Measurements from ENCODE around the gene MAN1B1.

The MAN1B1 gene

GRCh38 chr9:137065336-137065967, 21.3 kb upstream of the MAN1B1 start:
- Histone ChIP-seq H3K9ac (ENCODE audit: low read depth, low read length) (no peak overlapping the region), H3K4me1 (ENCODE audit: insufficient read depth, low read length) (no peaks in the 10 kb centered on the region; the same call in 1 of the 2 replicates), H3K27ac (ENCODE audit: low read length) (no peak overlapping the region)

GRCh38 chr9:137066096-137066861, 20.5 kb upstream of the MAN1B1 start:
- Histone ChIP-seq H3K36me3 (ENCODE audit: insufficient read depth, low read depth, low read length) (no peaks in the 10 kb centered on the region), H3K4me1 (ENCODE audit: insufficient read depth, low read length) (peaks cover 4% of the 10 kb centered on the region), H3K9me3 (ENCODE audit: insufficient read depth, low read depth, low read length) (no peaks in the 10 kb centered on the region), H3K27me3 (ENCODE audit: insufficient read depth, low read length) (peaks cover 13% of the 10 kb centered on the region), H3K27ac (ENCODE audit: low read length) (no peak overlapping the region), H3K9ac (ENCODE audit: low read depth, low read length) (no peak overlapping the region), H3K4me3 (ENCODE audit: low read length) (no peak overlapping the region)

More at GRCh38 chr9:137065336-137065967, 21.3 kb upstream of the MAN1B1 start:
- H3K9me3 ChIP-seq (ENCODE audit: insufficient read depth, low read depth, low read length): no peaks in the 10 kb centered on the region
- no peak overlapping the region for H3K4me3 ChIP-seq (ENCODE audit: low read length)
- peaks cover 9% of the 10 kb centered on the region for H3K27me3 ChIP-seq (ENCODE audit: insufficient read depth, low read length)
- H3K36me3 ChIP-seq (ENCODE audit: insufficient read depth, low read depth, low read length): no peaks in the 10 kb centered on the region

- Histone ChIP-seq H3K27me3 (ENCODE audit: insufficient read depth, low read length) (peaks cover 18% of the 10 kb centered on the region), H3K4me3 (ENCODE audit: low read length) (no peak overlapping the region), H3K27ac (ENCODE audit: low read length) (no peak overlapping the region), H3K4me1 (ENCODE audit: insufficient read depth, low read length) (peaks cover 4% of the 10 kb centered on the region), H3K9ac (ENCODE audit: low read depth, low read length) (no peak overlapping the region), H3K36me3 (ENCODE audit: insufficient read depth, low read depth, low read length) (no peaks in the 10 kb centered on the region), H3K9me3 (ENCODE audit: insufficient read depth, low read depth, low read length) (no peaks in the 10 kb centered on the region)
These were observed 18.8 kb upstream of the MAN1B1 start for GRCh38 chr9:137067860-137068538.

GRCh38 chr9:137068539-137069507, 18.0 kb upstream of the MAN1B1 start:
- no peak overlapping the region for H3K9ac ChIP-seq (ENCODE audit: low read depth, low read length)
- peaks cover 4% of the 10 kb centered on the region for H3K4me1 ChIP-seq (ENCODE audit: insufficient read depth, low read length)

GRCh38 chr9:137069508-137070091, 17.2 kb upstream of the MAN1B1 start:
- H3K4me3 ChIP-seq (ENCODE audit: low read length): peak overlapping the region; percentile 64
- peaks cover 25% of the 10 kb centered on the region for H3K27me3 ChIP-seq (ENCODE audit: insufficient read depth, low read length)
- H3K4me1 ChIP-seq (ENCODE audit: insufficient read depth, low read length): peaks cover 4% of the 10 kb centered on the region
- H3K36me3 ChIP-seq (ENCODE audit: insufficient read depth, low read depth, low read length): no peaks in the 10 kb centered on the region
- no peaks in the 10 kb centered on the region for H3K9me3 ChIP-seq (ENCODE audit: insufficient read depth, low read depth, low read length)
- no peak overlapping the region for H3K27ac ChIP-seq (ENCODE audit: low read length)
- H3K9ac ChIP-seq (ENCODE audit: low read depth, low read length): no peak overlapping the region

More at GRCh38 chr9:137068539-137069507, 18.0 kb upstream of the MAN1B1 start:
- H3K36me3 ChIP-seq (ENCODE audit: insufficient read depth, low read depth, low read length): no peaks in the 10 kb centered on the region
- no peaks in the 10 kb centered on the region for H3K9me3 ChIP-seq (ENCODE audit: insufficient read depth, low read depth, low read length)
- peak overlapping the region; percentile 64 for H3K4me3 ChIP-seq (ENCODE audit: low read length)
- no peak overlapping the region for H3K27ac ChIP-seq (ENCODE audit: low read length)
- peaks cover 21% of the 10 kb centered on the region for H3K27me3 ChIP-seq (ENCODE audit: insufficient read depth, low read length)

GRCh38 chr9:137070201-137070905, 16.4 kb upstream of the MAN1B1 start, which contains the start of gene SAPCD2:
TSS of gene SAPCD2 (minus strand) at chr9:137070557. CDS start at chr9:137070460, 97 bp downstream.
- Histone ChIP-seq H3K27ac (ENCODE audit: low read length) (no peak within 1 kb of the TSS), H3K4me1 (ENCODE audit: insufficient read depth, low read length) (peaks cover 12% of the 10 kb centered on the region), H3K9me3 (ENCODE audit: insufficient read depth, low read depth, low read length) (no peaks in the 10 kb centered on the region), H3K4me3 (ENCODE audit: low read length) (peak within 1 kb of the TSS; percentile 64), H3K36me3 (ENCODE audit: insufficient read depth, low read depth, low read length) (no peaks in the 10 kb centered on the region), H3K9ac (ENCODE audit: low read depth, low read length) (peak within 1 kb of the TSS; percentile 41; the same call in 1 of the 2 replicates), H3K27me3 (ENCODE audit: insufficient read depth, low read length) (peaks cover 31% of the 10 kb centered on the region)

- Histone ChIP-seq H3K36me3 (ENCODE audit: insufficient read depth, low read depth, low read length) (no peaks in the 10 kb centered on the region), H3K27me3 (ENCODE audit: insufficient read depth, low read length) (peaks cover 33% of the 10 kb centered on the region), H3K4me1 (ENCODE audit: insufficient read depth, low read length) (peaks cover 12% of the 10 kb centered on the region), H3K4me3 (ENCODE audit: low read length) (peak overlapping the region; percentile 56), H3K27ac (ENCODE audit: low read length) (no peak overlapping the region), H3K9ac (ENCODE audit: low read depth, low read length) (peak overlapping the region; percentile 41; the same call in 1 of the 2 replicates), H3K9me3 (ENCODE audit: insufficient read depth, low read depth, low read length) (no peaks in the 10 kb centered on the region)
These were observed 15.9 kb upstream of the MAN1B1 start for GRCh38 chr9:137070906-137071275.

- H3K9me3 ChIP-seq (ENCODE audit: insufficient read depth, low read depth, low read length): no peaks in the 10 kb centered on the region
- peaks cover 12% of the 10 kb centered on the region for H3K4me1 ChIP-seq (ENCODE audit: insufficient read depth, low read length)
- H3K9ac ChIP-seq (ENCODE audit: low read depth, low read length): peak overlapping the region; percentile 41; the same call in 1 of the 2 replicates
- H3K27ac ChIP-seq (ENCODE audit: low read length): no peak overlapping the region
- peaks cover 37% of the 10 kb centered on the region for H3K27me3 ChIP-seq (ENCODE audit: insufficient read depth, low read length)
- peak overlapping the region; percentile 56 for H3K4me3 ChIP-seq (ENCODE audit: low read length)
- H3K36me3 ChIP-seq (ENCODE audit: insufficient read depth, low read depth, low read length): no peaks in the 10 kb centered on the region
These were observed 15.5 kb upstream of the MAN1B1 start for GRCh38 chr9:137071282-137071681.

- Histone ChIP-seq H3K27me3 (ENCODE audit: insufficient read depth, low read length) (peaks cover 59% of the 10 kb centered on the region), H3K4me3 (ENCODE audit: low read length) (no peak overlapping the region), H3K9me3 (ENCODE audit: insufficient read depth, low read depth, low read length) (no peaks in the 10 kb centered on the region), H3K36me3 (ENCODE audit: insufficient read depth, low read depth, low read length) (no peaks in the 10 kb centered on the region), H3K9ac (ENCODE audit: low read depth, low read length) (no peak overlapping the region), H3K27ac (ENCODE audit: low read length) (no peak overlapping the region), H3K4me1 (ENCODE audit: insufficient read depth, low read length) (peaks cover 12% of the 10 kb centered on the region)
These were observed 12.8 kb upstream of the MAN1B1 start for GRCh38 chr9:137073992-137074399.

- no peak overlapping the region for H3K4me3 ChIP-seq (ENCODE audit: low read length)
- H3K4me1 ChIP-seq (ENCODE audit: insufficient read depth, low read length): peaks cover 12% of the 10 kb centered on the region
- no peak overlapping the region for H3K27ac ChIP-seq (ENCODE audit: low read length)
- H3K27me3 ChIP-seq (ENCODE audit: insufficient read depth, low read length): peaks cover 59% of the 10 kb centered on the region
- H3K36me3 ChIP-seq (ENCODE audit: insufficient read depth, low read depth, low read length): no peaks in the 10 kb centered on the region
- H3K9ac ChIP-seq (ENCODE audit: low read depth, low read length): peak overlapping the region; percentile 55; the same call in 1 of the 2 replicates
- H3K9me3 ChIP-seq (ENCODE audit: insufficient read depth, low read depth, low read length): no peaks in the 10 kb centered on the region
These were observed 12.0 kb upstream of the MAN1B1 start for GRCh38 chr9:137074657-137075274.
